Astrocyte (in vitro differentiated cells and primary cell): Measurements from ENCODE around the gene FAF1. TPM values are rescaled to one million over a fixed set of nuclear protein-coding genes. Genes with fewer than 3 reads are reported as not detected.
"Not testable (repeated sequence)": the region's sequence is repeated elsewhere in the genome, so short reads cannot be mapped to it uniquely, and the experiment has no call there.

ENCODE experiments used
- DNase-seq: peaks from one replicate; pipeline ENCODE4 v3.0.0-alpha.2; 2010; ENCODE audit warnings: low read depth
- FAIRE-seq: peaks from 2 replicates; lab custom pipeline; 2011; peaks lifted over from hg19 to GRCh38; lab: Jason Lieb, UNC
- H2AFZ ChIP-seq: 2 replicates; pipeline ENCODE4 v1.6.0; 2012; ENCODE audit warnings: low read depth, low read length, inconsistent platforms
- H3K27ac ChIP-seq: 2 replicates; pipeline ENCODE4 v1.5.1; 2011; ENCODE audit warnings: low read depth, low read length, inconsistent platforms
- H3K27me3 ChIP-seq: 2 replicates; pipeline ENCODE4 v1.6.0; 2011; ENCODE audit warnings: low read length, inconsistent platforms; ENCODE audit not compliant: insufficient read depth
- H3K36me3 ChIP-seq: 2 replicates; pipeline ENCODE4 v1.5.1; 2011; ENCODE audit warnings: low read length, inconsistent platforms; ENCODE audit not compliant: insufficient read depth
- H3K4me1 ChIP-seq: 2 replicates; pipeline ENCODE4 v1.5.1; 2011; ENCODE audit warnings: low read length, inconsistent platforms; ENCODE audit not compliant: insufficient read depth
- H3K4me2 ChIP-seq: 2 replicates; pipeline ENCODE4 v1.6.0; 2012; ENCODE audit warnings: low read length, inconsistent platforms
- H3K4me3 ChIP-seq: 2 replicates; pipeline ENCODE4 v1.5.1; 2011; ENCODE audit warnings: low read depth, mild to moderate bottlenecking, low read length, inconsistent platforms; ENCODE audit not compliant: insufficient read depth
- H3K79me2 ChIP-seq: 2 replicates; pipeline ENCODE4 v1.6.0; 2012; ENCODE audit warnings: mild to moderate bottlenecking, low read length, inconsistent platforms; ENCODE audit not compliant: insufficient read depth
- H3K9ac ChIP-seq: 2 replicates; pipeline ENCODE4 v1.6.0; 2012; ENCODE audit warnings: mild to moderate bottlenecking, low read length, inconsistent platforms
- H3K9me3 ChIP-seq: 2 replicates; pipeline ENCODE4 v1.5.1; 2012; ENCODE audit warnings: low read depth, mild to moderate bottlenecking, low read length, inconsistent platforms; ENCODE audit not compliant: insufficient read depth
- H4K20me1 ChIP-seq: 2 replicates; pipeline ENCODE4 v1.6.0; 2012; ENCODE audit warnings: low read length, inconsistent platforms; ENCODE audit not compliant: insufficient read depth
- H3K27ac Mint-ChIP-seq: one replicate; pipeline ENCODE4 v1.8.0; 2021; ENCODE audit warnings: mild to moderate bottlenecking, mixed read lengths; ENCODE audit not compliant: unreplicated experiment
- H3K27me3 Mint-ChIP-seq: one replicate; pipeline ENCODE4 v1.8.0; 2021; ENCODE audit warnings: low read depth, mixed read lengths; ENCODE audit not compliant: unreplicated experiment
- H3K36me3 Mint-ChIP-seq: one replicate; pipeline ENCODE4 v1.8.0; 2021; ENCODE audit warnings: low read depth, mixed read lengths; ENCODE audit not compliant: unreplicated experiment
- H3K4me1 Mint-ChIP-seq: one replicate; pipeline ENCODE4 v1.8.0; 2021; ENCODE audit warnings: low read depth, mixed read lengths; ENCODE audit not compliant: unreplicated experiment
- H3K4me3 Mint-ChIP-seq: one replicate; pipeline ENCODE4 v1.8.0; 2021; ENCODE audit warnings: mild to moderate bottlenecking, moderate library complexity, mixed read lengths; ENCODE audit not compliant: unreplicated experiment
- H3K9me3 Mint-ChIP-seq: one replicate; pipeline ENCODE4 v1.8.0; 2021; ENCODE audit warnings: mild to moderate bottlenecking, mixed read lengths; ENCODE audit not compliant: unreplicated experiment
- EZH2 ChIP-seq: IDR thresholded peaks from 2 replicates; pipeline ENCODE4 v1.6.1; 2012; ENCODE audit warnings: mild to moderate bottlenecking, low read length, inconsistent platforms; ENCODE audit not compliant: insufficient read depth
- total RNA-seq: library from RNA; stranded (reverse); gene quantifications from 2 replicates; pipeline ENCODE4 v1.2.1, GENCODE V29; 2021
- TF ChIP-seq, protein P1 (sequence below): IDR thresholded peaks from 2 replicates; pipeline ENCODE4 v1.5.1; 2011; ENCODE audit warnings: low read depth, mild to moderate bottlenecking, inconsistent platforms, low read length, moderate library complexity; ENCODE audit not compliant: insufficient read depth

The FAF1 gene
- total RNA-seq, 1 donor from 2014 or later, result 35.4 TPM

DNA sequence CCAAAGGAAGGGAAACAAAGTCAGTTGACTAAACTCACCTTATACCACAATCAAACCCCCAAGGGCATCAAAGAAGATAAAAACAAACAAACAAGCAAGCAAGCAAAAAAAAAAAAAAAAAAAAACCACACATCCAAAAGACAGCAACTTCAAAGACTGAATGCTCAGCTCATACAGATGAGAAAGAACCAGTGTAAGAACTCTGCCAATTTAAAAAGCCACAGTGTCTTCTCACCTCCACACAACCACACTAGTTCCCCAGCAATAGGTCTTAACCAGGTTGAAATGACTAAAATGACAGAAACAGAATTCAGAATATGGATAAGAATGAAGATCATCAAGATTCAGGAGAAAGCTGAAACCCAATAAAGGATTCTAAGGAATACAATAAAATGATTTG lies 193.4 kb downstream of the FAF1 start:
- Histone ChIP-seq H3K27ac (no peak overlapping the region), H3K36me3 (no peaks in the 10 kb centered on the region), H3K4me1 (no peaks in the 10 kb centered on the region), H3K27me3 (no peaks in the 10 kb centered on the region), H3K79me2 (peaks cover 7% of the 10 kb centered on the region), H3K4me2 (no peak overlapping the region), H3K4me3 (no peak overlapping the region), H3K9ac (no peak overlapping the region), H2AFZ (no peak overlapping the region), H4K20me1 (peaks cover 32% of the 10 kb centered on the region), H3K9me3 (no peaks in the 10 kb centered on the region)
- peaks cover 2% of the 10 kb centered on the region for H3K4me1 Mint-ChIP-seq
- no peaks in the 10 kb centered on the region for H3K27me3 Mint-ChIP-seq
- no peaks in the 10 kb centered on the region for H3K36me3 Mint-ChIP-seq
- no peak overlapping the region for H3K4me3 Mint-ChIP-seq
- no peak overlapping the region for H3K27ac Mint-ChIP-seq
- peaks cover 2% of the 10 kb centered on the region for H3K9me3 Mint-ChIP-seq
- FAIRE-seq (no peak), DNase-seq (no peak)
- no peak for TF ChIP-seq EZH2
- TF ChIP-seq, protein P1, sequence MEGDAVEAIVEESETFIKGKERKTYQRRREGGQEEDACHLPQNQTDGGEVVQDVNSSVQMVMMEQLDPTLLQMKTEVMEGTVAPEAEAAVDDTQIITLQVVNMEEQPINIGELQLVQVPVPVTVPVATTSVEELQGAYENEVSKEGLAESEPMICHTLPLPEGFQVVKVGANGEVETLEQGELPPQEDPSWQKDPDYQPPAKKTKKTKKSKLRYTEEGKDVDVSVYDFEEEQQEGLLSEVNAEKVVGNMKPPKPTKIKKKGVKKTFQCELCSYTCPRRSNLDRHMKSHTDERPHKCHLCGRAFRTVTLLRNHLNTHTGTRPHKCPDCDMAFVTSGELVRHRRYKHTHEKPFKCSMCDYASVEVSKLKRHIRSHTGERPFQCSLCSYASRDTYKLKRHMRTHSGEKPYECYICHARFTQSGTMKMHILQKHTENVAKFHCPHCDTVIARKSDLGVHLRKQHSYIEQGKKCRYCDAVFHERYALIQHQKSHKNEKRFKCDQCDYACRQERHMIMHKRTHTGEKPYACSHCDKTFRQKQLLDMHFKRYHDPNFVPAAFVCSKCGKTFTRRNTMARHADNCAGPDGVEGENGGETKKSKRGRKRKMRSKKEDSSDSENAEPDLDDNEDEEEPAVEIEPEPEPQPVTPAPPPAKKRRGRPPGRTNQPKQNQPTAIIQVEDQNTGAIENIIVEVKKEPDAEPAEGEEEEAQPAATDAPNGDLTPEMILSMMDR, result no peak

DNA sequence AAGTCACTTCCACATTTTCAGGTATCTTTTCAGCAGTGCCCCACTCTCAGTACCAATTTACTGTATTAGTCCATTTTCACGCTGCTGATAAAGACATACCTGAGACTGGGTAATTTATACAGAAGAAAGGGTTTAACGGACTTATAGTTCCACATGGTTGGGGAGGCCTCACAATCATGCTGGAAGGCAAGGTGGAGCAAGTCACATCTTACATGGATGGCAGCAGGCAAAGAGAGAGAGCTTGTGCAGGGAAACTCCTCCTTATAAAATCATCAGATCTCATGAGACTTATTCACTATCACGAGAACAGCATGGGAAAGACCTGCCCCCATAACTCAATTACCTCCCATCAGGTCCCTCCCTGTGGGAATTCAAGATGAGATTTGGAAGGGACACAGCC lies 203.5 kb downstream of the FAF1 start:
- H3K27me3 Mint-ChIP-seq, H4K20me1 ChIP-seq, H3K27me3 ChIP-seq, H3K9me3 ChIP-seq, H3K79me2 ChIP-seq, H3K4me1 Mint-ChIP-seq, H3K27ac Mint-ChIP-seq, H3K36me3 ChIP-seq, H3K4me1 ChIP-seq, DNase-seq, H2AFZ ChIP-seq, H3K9ac ChIP-seq, H3K4me3 ChIP-seq, H3K27ac ChIP-seq, H3K4me2 ChIP-seq, H3K4me3 Mint-ChIP-seq, FAIRE-seq: not testable (repeated sequence)
- peaks cover 14% of the 10 kb centered on the region for H3K9me3 Mint-ChIP-seq
- H3K36me3 Mint-ChIP-seq, result peaks cover 21% of the 10 kb centered on the region

- not testable (repeated sequence) for H3K9ac ChIP-seq, H3K79me2 ChIP-seq, DNase-seq, H3K4me3 Mint-ChIP-seq, H3K4me1 Mint-ChIP-seq, H3K4me1 ChIP-seq, H3K27me3 ChIP-seq, H3K27ac ChIP-seq, H3K27ac Mint-ChIP-seq, H3K9me3 ChIP-seq, FAIRE-seq, H4K20me1 ChIP-seq, H2AFZ ChIP-seq, H3K27me3 Mint-ChIP-seq, H3K36me3 ChIP-seq, H3K4me2 ChIP-seq, H3K4me3 ChIP-seq
- Mint-ChIP-seq H3K36me3 (peaks cover 20% of the 10 kb centered on the region), H3K9me3 (peaks cover 12% of the 10 kb centered on the region)
Measured at GRCh38 chr1:50754764-50755163, 205.3 kb downstream of the FAF1 start.
